AG04449 (cell line): ENCODE results near the gene PRKCI.
"Not testable (repeated sequence)": the region's sequence is repeated elsewhere in the genome, so short reads cannot be mapped to it uniquely, and the experiment has no call there.

Experiments used
- CTCF ChIA-PET: fragments of 350-600 bp; formaldehyde crosslinking; extraction: SDS; loops from one replicate; lab custom pipeline; 2021; ENCODE audit warnings: antibody characterized with exemption; lab: Yijun Ruan, JAX
- POLR2A ChIA-PET: fragments of 400-600, 350-600 bp; formaldehyde crosslinking; extraction: SDS; loops from one replicate; lab custom pipeline; 2020; ENCODE audit warnings: antibody characterized with exemption, inconsistent platforms; lab: Yijun Ruan, JAX
- DNase-seq: peaks from one replicate; pipeline ENCODE4 v3.0.0-alpha.2; 2010; ENCODE audit warnings: low read depth, low spot score
- H3K4me3 ChIP-seq: 2 replicates; pipeline ENCODE4 v1.5.1; 2011; ENCODE audit warnings: low read depth, mild to moderate bottlenecking, control low read depth, low read length
- TF ChIP-seq, protein P1 (sequence below): IDR thresholded peaks from one replicate; pipeline ENCODE4 v1.5.1; 2011; ENCODE audit warnings: mild to moderate bottlenecking, moderate library complexity, low read length, control low read depth, inconsistent platforms; ENCODE audit not compliant: insufficient read depth; ENCODE audit errors: missing control alignments

PRKCI gene

DNA sequence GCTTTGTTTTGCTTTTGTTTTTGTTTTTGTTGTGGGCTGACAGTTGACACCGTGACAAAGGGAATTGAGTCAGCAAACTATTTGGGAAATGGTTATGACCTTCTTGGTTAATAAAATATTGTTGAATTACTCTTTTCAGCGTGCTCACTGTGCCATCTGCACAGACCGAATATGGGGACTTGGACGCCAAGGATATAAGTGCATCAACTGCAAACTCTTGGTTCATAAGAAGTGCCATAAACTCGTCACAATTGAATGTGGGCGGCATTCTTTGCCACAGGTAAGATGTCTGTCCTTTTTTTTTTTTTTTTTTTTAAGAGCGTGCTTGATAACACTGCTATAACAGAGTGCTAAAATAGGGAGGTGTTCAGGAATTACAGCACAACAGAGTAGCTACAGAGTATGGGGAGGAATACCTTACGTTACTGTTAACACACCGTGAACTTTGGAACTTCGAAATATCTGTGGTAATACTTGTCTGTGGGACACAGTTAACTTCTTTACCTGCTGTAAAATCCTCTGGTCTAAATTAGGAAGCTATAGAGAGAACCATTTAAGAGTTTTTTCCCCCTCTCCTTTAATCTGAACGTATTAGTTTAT, 48.2 kb downstream of the PRKCI start:
- CTCF ChIA-PET = interaction anchor here (0.8 to 1.2 kb wide), 2 partner anchors 13 to 578 kb away, joined by 3 read pairs; no protein-coding TSS in a partner anchor
- TF ChIP-seq, protein P1, sequence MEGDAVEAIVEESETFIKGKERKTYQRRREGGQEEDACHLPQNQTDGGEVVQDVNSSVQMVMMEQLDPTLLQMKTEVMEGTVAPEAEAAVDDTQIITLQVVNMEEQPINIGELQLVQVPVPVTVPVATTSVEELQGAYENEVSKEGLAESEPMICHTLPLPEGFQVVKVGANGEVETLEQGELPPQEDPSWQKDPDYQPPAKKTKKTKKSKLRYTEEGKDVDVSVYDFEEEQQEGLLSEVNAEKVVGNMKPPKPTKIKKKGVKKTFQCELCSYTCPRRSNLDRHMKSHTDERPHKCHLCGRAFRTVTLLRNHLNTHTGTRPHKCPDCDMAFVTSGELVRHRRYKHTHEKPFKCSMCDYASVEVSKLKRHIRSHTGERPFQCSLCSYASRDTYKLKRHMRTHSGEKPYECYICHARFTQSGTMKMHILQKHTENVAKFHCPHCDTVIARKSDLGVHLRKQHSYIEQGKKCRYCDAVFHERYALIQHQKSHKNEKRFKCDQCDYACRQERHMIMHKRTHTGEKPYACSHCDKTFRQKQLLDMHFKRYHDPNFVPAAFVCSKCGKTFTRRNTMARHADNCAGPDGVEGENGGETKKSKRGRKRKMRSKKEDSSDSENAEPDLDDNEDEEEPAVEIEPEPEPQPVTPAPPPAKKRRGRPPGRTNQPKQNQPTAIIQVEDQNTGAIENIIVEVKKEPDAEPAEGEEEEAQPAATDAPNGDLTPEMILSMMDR = no peak
- no peak for DNase-seq
- POLR2A ChIA-PET = interaction anchor here (0.7 kb wide), 1 partner anchor 48 kb away, joined by 3 read pairs; the partner anchor contains the start of gene PRKCI
- no peak overlapping the region for H3K4me3 ChIP-seq

DNA sequence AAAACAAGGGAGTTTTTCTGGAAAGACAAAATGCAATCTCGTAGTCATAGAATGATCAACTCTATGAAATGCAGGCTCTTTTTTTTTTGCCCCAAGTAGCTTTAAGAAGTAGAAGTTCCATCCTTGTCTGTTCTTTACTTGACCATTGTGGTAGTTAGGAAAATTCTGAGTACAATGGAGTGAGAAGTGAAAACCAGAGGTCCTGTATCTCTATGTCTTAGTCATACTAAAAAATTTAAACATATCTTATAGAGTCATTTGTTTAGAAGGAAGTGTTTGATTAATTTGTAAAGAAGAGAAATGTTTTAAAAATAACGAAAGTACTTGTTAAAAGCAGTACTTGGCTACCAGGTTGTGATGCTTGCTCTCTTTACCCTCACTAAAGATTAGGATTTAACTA, 52.4 kb downstream of the PRKCI start:
- TF ChIP-seq, protein P1 = no peak
- POLR2A ChIA-PET = no interaction called here
- no peak overlapping the region for H3K4me3 ChIP-seq
- CTCF ChIA-PET = interaction anchor here (0.7 to 1.3 kb wide), 5 partner anchors 10 to 537 kb away, joined by 3 to 4 read pairs (median 3); no protein-coding TSS in a partner anchor
- DNase-seq = no peak

DNA sequence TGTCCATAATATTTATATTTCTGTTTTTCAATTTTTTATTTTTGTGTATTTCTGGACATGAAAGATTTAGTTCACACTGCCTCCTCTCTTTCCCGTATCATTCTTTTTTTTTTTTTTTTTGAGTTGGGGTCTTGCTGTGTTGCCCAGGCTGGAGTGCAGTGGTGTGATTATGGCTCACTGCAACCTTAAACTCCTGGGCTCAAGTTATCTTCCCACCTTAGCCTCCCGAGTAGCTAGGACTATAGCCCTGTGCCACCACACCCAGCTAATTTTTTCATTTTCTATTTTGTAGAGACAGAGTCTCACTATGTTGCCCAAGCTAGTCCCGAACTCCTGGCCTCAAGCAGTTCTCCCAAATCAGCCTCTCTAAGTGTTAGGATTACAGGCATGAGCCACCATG, 53.6 kb downstream of the PRKCI start:
- TF ChIP-seq, protein P1 = no peak
- ChIA-PET POLR2A (no interaction called here), CTCF (interaction anchor here (0.7 to 1.2 kb wide), 3 partner anchors 24 to 536 kb away, joined by 3 read pairs; no protein-coding TSS in a partner anchor)
- no peak overlapping the region for H3K4me3 ChIP-seq
- no peak for DNase-seq

DNA sequence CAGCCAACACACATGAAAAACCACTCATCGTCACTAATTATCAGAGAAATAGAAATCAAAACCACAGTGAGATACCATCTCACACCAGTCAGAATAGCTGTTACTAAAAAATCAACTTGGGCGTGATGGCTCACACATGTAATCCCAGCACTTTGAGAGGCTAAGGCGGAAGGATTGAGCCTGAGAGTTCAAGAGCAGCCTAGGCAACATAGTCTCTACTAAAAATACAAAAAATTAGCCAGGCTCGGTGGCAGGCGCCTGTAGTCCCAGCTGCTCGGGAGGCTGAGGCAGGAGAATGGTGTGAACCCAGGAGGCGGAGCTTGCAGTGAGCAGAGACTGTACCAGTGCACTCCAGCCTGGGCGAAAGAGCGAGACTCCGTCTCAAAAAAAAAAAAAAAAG, 55.1 kb downstream of the PRKCI start:
- H3K4me3 ChIP-seq, DNase-seq, POLR2A ChIA-PET: not testable (repeated sequence)
- CTCF ChIA-PET = interaction anchor here (1.5 kb wide), 1 partner anchor 86 kb away, joined by 3 read pairs; no protein-coding TSS in a partner anchor

DNA sequence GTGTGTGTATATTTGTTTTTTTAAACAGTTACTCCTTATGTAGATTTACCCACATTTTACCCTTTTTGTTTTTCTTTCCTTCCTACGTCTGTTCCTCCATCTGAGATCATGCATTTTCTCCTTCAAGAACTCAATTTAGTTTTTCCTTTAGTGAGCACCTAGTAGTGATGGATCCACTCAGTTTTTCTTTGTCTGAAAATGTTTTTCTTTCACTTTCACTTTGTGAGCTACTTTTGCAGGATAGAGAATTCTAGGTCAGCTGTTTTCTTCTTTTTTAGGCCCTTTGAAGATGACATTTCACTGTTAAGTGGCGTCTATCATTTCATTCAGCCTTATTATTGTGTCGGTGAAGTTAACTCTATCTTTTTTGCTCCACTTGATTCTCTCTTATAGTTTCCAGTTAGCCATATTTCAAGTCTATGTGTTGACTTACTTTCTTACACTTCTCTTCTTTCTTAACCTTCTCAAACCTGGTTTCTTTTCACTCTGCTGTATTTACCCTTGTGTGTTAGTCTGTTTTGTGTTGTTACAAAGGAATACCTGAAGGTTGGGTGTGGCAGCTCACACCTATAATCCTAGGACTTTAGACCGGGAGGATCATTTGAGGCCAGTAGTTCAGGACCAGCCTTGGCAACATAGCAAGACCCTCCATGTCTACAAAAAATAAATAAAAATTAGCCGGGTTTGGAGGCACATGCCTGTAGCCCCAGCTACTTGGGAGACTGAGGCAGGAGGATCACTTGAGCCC, 55.8 kb downstream of the PRKCI start:
- ChIA-PET CTCF (interaction anchor here (1.5 kb wide), 1 partner anchor 87 kb away, joined by 3 read pairs; no protein-coding TSS in a partner anchor), POLR2A (no interaction called here)
- no peak overlapping the region for H3K4me3 ChIP-seq
- no peak for DNase-seq
- TF ChIP-seq, protein P1 = no peak

DNA sequence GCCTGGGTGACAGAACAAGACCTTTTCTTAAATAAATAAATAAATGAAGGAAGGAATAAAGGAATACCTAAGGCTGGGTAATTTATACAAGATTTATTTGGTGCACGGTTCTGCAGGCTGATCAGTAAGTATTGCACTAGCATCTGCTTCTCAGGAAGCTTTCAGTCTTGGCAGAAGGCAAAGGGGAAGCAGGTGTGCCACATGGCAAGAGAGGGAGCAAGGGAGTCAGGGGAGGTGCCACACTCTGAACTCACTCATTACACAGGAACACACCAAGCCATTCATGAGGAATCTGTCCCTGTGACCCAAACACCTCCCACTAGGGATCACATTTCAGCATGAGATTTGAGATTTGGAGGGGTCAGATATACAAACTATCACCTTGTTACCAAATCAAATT, 56.4 kb downstream of the PRKCI start:
- TF ChIP-seq, protein P1 = no peak
- ChIA-PET POLR2A (no interaction called here), CTCF (interaction anchor here (1.5 kb wide), 1 partner anchor 31 kb away, joined by 3 read pairs; no protein-coding TSS in a partner anchor)
- no peak overlapping the region for H3K4me3 ChIP-seq
- DNase-seq = no peak
